ENCODE results near the gene TMEM170B.
"Not testable (repeated sequence)": the region's sequence is repeated elsewhere in the genome, so short reads cannot be mapped to it uniquely, and the experiment has no call there.

Gene TMEM170B

DNA sequence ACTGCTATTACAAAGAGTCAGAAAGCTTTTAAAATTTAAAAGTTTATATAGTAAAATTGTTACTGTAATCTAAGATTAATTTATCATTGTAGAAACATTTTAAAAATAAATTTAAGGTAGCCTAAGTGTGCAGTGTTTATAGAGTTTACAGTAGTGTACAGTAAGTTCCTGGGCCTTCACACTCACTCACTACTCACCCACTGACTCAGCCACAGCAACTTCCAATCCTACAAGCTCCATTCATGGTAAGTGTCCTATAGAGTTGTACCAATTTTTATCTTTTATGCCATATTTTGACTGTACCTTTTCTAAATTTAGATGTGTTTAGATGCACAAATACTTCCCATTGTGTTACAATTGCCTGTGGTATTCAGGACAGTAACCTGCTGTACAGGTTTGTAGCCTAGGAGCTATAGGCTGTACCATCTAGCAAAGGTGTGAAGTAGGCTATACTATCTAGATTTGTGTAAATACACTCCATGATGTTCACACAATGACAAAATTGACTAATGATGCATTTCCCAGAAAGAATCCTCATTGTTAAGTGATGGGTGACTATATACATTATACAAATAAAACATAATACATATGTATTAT lies 10.2 kb upstream of the TMEM170B start:
- DNase-seq (ENCODE audit: extremely low read depth in 1 of 2, low read depth in 1 of 2): no peak

DNA sequence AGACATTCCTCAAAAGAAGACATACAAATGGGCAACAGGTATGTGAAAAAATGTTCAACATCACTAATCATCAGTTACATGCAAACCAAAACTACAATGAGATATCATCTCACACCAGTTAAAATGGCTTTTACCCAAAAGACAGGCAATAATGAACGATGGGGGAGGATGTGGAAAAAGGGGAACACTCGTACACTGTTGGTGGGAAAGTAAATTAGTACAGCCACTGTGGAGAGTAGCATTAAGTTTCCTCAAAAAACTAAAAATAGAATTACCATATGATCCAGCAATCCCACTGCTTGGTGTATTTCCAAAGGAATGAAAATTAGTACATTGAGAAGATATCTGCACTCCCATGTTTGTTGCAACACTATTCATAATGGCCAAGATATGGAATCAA lies 8.6 kb upstream of the TMEM170B start:
- DNase-seq (ENCODE audit: extremely low read depth in 1 of 2, low read depth in 1 of 2): no peak

DNA sequence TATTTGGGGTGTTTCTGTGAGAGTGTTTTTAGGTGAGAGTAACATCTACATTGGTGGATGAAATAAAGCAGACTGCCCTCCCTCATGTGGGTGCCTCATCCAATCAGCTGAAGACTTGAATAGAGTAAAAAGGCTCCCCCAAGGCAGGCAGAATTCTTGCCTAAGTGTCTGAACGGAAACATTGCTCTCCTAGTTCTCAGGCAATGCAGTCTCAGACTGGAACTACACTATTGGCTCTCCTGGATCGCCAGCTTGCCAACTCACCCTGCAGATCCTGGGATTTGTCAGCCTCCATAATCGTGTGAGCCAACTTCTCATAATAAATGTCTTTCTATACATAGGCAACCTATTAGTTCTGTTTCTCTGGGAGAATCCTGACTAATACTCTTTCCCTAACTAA lies 5.5 kb upstream of the TMEM170B start:
- no peak for DNase-seq (ENCODE audit: extremely low read depth in 1 of 2, low read depth in 1 of 2)

DNA sequence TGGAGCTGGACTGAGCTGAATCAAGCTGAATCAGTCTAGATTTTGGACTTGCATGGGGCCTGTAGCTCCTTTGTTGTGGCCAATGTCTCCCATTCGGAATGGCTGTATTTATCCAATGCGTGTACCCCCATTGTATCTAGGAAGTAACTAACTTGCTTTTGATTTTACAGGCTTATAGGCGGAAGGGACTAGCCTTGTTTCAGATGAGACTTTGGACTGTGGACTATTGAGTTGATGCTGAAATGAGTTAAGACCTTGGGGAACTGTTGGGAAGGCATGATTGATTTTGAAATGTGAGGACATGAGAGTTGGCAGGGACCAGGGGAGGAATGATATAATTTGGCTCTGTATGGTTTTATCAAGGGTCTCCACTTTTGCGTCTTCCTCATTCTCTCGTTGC lies 3.0 kb upstream of the TMEM170B start:
- DNase-seq (ENCODE audit: extremely low read depth in 1 of 2, low read depth in 1 of 2): no peak

DNA sequence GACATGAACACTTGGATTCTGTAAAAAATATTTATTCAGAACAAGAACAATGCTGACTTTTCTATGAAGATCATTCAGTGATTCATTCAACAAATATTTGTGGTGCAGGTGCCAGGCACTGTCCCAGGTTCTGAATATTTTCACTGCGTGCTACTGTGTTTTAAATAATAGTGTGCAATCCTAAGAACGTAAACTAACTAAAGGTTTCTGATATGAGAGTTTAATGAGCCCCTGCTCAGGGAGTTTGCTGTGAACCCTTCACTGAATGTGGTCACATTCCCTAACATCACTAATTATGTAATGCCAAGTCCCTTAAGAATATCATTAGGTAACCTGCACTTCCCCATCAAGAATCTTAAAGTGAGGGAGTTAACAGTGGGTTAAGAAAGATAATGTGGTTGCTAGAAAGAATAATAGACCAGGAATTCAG lies 1.7 kb upstream of the TMEM170B start:
- DNase-seq (ENCODE audit: extremely low read depth in 1 of 2, low read depth in 1 of 2): no peak

DNA sequence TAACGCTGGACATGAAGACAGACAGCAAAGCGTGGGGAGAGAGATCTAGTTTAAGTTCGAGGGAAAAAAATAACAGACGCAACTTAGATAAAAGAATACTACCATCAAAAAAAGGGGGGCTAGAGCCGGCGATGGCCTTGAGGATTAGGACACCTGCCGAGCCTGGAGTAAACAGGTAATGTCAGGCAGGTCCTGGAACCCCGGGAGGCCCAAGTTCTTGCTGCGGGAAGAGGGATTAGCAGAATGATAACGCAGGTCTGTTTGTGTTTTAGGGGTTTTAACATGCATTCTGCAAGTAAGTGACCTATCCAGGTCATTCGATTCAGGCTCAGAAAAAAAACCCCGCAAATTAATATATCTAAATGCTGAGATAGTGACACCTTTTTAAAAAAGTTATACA lies 754 bp upstream of the TMEM170B start:
- DNase-seq (ENCODE audit: extremely low read depth in 1 of 2, low read depth in 1 of 2): no peak

DNA sequence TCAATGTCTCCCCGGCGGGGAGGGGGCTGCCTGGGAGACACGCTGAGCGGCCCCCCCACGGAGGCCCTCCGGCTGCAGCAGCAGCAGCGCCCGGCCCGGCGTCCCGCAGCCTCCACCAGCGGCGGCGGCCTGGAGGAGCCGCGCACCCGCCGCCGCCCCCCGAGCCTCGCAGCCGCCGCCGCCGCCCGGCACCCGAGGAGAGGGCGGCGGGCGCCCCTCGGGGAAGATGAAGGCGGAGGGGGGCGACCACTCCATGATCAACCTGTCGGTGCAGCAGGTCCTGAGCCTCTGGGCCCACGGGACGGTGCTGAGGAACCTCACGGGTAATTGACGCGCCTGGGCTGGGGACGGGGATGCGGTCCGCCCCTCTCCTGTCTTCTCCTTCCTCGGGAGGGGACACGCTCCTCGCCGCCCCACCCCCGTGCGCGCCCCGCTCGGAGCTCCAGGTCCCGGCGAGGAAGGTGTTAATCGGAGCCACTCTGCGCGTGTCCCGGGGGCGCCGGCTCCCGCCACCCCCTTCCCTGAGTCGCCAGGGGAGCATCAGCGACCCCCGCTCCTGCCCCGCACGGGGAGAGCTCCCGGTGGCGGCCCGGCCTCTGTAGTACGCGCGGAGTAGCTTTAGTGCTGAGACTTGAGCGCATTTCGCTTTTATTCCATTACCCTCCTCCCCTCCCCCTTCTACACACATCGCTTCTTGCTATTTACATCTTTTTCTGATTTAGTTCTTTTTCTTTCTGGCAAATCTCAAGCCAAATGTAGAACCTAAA lies 686 bp downstream of the TMEM170B start:
- DNase-seq (ENCODE audit: extremely low read depth in 1 of 2, low read depth in 1 of 2): no peak

DNA sequence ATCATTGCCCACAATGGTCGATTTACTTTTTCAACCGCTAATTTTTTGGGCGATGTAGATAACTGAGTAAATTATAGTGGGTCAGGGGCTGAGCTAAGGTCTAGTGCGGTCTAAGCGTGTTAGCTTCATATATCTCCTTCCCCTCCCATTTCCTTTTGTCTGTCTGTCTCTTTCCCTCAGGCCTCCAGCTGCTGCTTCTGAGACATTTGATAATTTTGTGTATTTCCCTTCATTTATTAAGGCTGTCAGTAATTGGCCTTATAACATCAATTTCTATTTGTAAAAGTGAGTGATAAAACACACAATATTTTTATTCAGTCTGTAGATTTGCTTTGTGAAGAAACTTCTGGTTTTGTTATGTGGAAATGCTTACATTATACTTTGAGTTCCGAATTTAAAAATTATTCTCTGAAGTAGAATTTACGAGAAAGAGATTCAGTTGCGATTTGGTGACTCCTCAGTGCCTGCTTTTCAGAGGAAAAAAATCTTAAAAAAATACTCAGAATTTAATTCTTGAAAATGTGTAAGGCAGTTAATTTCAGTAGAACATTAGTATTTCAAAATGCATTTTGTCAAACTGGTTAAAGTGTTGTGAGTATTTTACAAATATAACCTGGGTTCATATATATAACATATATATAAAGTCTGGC lies 1.4 kb downstream of the TMEM170B start:
- no peak for DNase-seq (ENCODE audit: extremely low read depth in 1 of 2, low read depth in 1 of 2)

DNA sequence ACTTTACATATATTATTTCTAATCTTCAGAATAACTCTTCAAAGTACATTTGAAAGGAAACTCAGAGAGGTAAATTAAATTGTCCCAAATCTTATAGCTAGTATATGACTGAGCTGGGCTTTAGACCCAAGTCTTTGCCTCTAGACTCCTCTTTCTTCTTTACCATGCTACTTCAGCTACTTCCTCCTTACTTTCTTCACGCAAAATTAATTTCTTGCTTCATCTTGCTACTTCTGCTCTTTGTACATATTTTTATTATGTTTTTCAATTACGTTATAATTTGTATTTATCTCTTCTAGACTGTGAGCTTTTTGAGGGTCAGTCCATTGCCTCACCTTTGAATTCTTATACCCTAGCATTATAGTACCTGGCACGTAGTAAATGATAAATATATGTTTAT lies 5.3 kb downstream of the TMEM170B start:
- no peak for DNase-seq (ENCODE audit: extremely low read depth in 1 of 2, low read depth in 1 of 2)

DNA sequence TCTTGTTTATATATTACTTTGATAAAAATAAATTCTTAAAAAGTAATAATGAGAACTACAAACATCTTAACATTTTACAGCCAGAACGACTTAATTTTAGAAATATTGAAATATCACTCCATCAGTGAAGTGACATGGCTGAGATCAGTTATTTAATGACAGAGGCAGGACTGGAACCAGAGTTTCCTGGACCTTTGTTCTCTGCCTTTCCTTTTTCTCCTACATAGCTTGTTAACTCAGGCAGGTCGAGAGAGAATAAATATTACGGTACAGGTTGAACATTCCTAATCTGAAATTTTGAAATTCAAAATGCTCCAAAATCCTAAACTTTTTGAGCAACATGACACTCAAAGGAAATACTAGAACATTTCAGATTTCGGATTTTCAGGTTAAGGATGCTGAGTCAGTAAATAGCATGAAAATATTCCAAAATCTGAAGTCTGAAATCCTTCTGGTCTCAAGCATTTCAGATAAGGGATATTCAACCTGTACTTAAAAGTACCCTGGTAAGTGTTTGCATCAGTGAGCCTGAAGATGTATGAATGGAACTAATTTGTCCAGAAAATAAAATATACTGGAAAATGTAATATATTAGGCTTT lies 6.5 kb downstream of the TMEM170B start:
- no peak for DNase-seq (ENCODE audit: extremely low read depth in 1 of 2, low read depth in 1 of 2)

DNA sequence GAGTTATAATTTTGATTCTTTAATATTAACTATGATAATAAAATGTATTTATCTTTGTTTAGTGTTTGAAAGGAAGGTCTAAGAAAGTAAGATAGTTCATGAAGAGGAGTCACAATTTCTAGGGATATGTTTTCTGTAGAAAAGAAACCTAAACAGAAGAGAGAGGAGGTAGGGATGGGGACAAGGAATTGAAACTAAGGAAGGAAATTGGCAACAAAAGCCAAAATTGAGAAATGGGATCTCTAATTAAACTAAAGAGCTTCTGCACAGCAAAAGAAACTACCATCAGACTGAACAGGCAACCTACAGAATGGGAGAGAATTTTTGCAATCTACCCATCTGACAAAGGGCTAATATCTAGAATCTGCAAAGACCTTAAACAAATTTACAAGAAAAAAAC lies 10.3 kb downstream of the TMEM170B start:
- DNase-seq (ENCODE audit: extremely low read depth in 1 of 2, low read depth in 1 of 2): not testable (repeated sequence)

DNA sequence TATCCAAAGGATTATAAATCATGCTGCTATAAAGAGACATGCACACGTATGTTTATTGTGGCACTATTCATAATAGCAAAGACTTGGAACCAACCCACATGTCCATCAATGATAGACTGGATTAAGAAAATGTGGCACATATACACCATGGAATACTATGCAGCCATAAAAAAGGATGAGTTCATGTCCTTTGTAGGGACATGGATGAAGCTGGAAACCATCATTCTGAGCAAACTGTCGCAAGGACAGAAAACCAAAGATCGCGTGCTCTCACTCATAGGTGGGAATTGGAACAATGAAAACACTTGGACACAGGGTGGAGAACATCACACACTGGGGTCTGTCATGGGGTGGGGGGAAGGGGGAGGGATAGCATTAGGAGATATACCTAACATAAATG lies 11.0 kb downstream of the TMEM170B start:
- DNase-seq (ENCODE audit: extremely low read depth in 1 of 2, low read depth in 1 of 2): not testable (repeated sequence)

DNA sequence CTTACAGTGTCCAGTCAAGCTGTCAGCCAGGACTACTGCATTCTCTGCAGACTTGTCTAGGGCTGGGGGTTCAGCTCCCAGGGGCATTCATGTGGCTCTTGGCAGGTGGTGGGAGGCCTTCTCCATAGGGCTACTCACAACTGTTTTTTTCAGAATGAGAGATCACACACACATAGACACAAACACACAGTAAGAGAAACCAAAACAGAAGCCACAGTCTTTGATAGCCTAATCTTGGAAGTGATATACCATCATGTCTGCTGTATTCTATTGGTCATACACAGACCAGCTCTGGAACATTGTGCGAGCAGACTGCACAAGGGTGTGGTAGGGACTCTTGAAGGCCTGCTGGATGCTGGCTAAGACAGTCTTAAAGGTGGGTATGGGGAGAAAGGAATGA lies 13.5 kb downstream of the TMEM170B start:
- no peak for DNase-seq (ENCODE audit: extremely low read depth in 1 of 2, low read depth in 1 of 2)

DNA sequence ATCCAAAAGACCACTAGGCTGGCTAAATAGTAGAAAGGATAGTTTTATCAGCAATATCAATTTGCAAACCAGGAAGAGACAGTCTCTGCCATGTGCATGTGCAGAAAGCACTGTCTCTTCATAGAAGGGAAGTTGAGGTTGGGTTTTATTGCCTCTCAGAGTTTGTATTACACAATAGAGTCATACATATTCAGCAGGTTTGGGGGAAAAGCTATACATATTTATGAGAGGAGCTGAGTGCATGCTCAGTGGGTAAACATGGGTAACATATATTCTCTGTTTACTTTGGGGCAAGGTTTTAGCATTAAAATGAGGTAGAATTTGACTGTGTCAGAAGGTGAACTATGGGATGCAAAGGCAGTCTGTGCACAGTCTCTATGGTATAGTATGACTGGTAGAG lies 14.9 kb downstream of the TMEM170B start:
- DNase-seq (ENCODE audit: extremely low read depth in 1 of 2, low read depth in 1 of 2): no peak

DNA sequence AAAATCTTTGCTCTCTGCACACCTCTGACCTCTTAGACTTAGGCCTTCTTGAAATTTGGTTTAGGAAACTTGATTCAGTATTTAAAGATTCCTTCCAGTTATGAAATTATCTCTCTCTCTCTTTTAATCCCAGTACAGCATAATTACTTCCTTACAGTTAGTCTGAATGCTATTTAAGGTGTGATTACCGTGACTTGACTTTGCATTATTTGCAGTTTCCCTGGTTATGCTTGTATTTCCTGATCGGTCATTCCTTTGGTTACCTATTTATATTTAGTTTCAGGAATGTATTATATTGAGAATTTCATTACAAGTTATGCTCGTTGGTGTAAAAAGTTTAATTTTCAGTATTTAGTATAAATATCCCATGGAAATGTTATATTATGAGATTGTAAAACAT lies 16.3 kb downstream of the TMEM170B start:
- DNase-seq (ENCODE audit: extremely low read depth in 1 of 2, low read depth in 1 of 2): no peak

DNA sequence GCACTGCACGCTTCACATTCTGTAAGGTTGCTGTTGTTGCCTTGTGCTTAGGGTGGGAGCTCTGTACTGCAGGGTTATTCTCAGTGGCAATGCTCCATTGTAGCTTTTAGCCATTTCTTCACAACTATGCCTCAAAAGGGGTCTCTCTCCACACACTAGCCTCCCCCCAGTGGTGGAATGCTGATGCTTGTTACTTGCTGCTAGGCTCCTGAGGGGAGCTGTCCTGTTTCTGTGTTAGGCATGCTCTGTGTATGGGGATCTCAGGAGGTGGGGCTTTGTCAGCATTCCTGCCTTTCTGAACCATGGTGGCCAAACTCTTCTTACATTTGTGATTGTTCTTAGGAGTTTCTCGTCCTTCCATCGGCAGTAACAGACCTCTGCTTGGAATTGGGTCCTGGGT lies 18.8 kb downstream of the TMEM170B start:
- no peak for DNase-seq (ENCODE audit: extremely low read depth in 1 of 2, low read depth in 1 of 2)

DNA sequence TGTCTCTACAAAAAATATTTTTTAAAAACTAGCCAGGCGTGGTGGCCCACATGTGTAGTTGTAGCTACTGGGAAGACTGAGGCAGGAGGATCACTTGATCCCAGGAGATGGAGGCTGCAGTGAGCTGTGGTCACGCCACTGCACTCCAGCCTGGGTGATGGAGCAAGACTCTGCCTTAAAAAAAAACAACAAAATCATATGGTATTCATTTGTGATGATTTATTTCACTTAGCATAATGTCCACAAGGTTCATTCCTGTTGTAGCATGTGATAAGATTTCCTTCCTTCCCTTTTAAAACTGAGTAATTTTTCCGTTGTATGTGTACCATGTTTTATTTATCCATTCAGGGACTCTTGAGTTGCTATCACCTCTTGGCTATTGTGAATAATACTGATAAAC lies 26.2 kb downstream of the TMEM170B start:
- no peak for DNase-seq (ENCODE audit: extremely low read depth in 1 of 2, low read depth in 1 of 2)

DNA sequence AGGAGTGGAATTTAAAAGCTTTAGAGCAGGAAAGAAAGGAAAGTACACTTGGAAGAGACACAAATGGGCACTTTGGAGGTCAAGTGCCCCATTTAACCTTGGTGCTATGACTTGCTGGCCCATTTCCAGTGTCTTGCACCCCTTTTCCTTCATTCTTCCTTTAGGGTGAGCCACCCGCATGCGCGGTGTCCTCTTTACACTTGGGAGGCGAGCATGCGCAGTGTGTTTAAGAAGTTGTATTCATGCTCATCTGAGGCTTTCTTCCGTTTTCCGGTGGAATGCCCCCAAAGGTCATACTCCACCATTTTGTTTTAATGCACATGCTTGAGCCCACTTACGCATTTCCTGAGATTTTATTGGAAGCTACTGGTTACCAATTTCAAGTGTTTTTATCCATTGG lies 29.1 kb downstream of the TMEM170B start:
- no peak for DNase-seq (ENCODE audit: extremely low read depth in 1 of 2, low read depth in 1 of 2)

DNA sequence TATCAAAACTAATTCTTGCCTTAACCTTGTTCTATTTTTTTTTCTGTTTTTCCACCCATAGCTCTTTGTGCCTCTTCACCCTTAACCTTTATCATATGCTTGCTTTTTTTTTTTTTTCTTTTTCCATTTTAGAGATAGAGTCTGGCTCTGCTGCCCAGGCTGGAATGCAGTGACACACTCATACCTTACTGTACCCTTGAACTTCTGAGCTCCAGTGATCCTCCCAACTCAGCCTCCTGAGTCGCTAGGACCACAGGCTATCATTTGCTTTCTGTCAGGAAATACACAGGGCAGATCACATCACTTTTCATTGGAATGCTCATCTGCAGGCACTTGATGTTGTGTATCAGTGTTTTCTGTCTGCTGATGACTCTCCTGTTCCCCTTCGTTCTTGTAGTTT lies 33.5 kb downstream of the TMEM170B start:
- DNase-seq (ENCODE audit: extremely low read depth in 1 of 2, low read depth in 1 of 2): no peak

DNA sequence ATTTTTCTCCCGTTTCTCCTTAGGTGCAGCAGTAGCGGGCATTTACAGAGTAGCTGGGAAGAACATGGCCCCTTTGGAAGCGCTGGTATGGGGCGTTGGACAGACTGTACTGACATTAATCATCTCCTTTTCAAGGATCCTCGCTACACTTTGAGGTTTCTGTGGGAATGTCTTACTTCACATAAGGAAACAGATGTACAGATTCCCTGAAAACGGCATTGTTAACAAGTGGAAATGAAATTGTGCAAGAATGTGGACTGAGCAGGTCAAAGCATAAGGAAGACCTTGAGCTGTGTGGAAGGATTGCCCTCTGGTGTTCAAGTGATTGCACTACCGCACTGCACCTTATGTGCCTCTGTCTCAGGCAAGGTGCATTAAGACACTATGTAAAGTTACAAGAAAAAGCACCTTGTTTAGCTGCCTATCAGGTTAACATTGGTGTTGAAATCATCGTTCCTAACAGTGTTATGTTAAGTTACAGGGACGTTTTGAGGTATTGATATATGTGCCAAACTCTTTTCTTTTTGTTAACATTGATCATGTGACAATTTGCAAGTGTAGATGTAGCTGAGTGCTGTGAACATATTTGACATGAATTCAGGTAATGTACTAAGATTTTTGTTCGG lies 38.0 kb downstream of the TMEM170B start:
- DNase-seq (ENCODE audit: extremely low read depth in 1 of 2, low read depth in 1 of 2): peak in 1 of 2 donors; percentile 28

DNA sequence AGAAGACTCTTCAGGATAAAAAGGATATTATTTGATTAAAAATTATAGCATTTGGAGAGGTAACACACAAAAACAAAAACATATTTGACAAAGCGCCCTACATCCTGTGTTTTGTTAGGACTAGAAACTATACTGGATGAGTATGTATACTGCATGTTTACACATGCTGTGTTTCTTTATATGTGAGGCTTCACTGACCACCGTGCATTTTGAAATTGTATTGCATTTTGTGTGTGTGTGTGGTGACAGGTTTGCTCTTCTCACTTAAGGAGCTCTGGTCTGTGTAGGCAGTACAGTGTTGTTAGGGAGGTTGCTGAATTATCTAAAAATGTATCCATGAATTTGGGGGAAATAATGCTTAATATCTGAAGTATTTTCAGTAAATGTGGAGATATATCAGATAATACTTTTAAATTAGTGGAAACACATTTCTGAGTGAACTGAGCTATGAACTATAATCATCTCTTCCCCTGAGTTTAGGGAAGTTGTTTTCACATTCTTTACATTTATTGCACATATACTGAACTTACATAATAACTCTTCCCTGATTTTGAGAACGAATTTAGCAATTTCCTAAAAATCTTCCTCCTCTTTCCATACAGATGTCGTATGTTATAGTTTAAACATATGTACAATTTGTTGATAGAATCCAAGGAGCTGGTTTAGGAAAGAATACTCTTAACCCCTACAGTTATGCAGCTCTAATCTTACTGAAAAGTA lies 43.3 kb downstream of the TMEM170B start:
- DNase-seq (ENCODE audit: extremely low read depth in 1 of 2, low read depth in 1 of 2): no peak

Data from stimulated activated CD8-positive, alpha-beta memory T cell treated with anti-CD3 and anti-CD28 coated beads, Interleukin-7, amount 100 ng/mL, for 48 hours (primary cell).